ENCODE data around the gene CCDC121.
A peak's percentile ranks its signal among the peaks of the same experiment; 100 is the strongest.

CCDC121 gene

DNA sequence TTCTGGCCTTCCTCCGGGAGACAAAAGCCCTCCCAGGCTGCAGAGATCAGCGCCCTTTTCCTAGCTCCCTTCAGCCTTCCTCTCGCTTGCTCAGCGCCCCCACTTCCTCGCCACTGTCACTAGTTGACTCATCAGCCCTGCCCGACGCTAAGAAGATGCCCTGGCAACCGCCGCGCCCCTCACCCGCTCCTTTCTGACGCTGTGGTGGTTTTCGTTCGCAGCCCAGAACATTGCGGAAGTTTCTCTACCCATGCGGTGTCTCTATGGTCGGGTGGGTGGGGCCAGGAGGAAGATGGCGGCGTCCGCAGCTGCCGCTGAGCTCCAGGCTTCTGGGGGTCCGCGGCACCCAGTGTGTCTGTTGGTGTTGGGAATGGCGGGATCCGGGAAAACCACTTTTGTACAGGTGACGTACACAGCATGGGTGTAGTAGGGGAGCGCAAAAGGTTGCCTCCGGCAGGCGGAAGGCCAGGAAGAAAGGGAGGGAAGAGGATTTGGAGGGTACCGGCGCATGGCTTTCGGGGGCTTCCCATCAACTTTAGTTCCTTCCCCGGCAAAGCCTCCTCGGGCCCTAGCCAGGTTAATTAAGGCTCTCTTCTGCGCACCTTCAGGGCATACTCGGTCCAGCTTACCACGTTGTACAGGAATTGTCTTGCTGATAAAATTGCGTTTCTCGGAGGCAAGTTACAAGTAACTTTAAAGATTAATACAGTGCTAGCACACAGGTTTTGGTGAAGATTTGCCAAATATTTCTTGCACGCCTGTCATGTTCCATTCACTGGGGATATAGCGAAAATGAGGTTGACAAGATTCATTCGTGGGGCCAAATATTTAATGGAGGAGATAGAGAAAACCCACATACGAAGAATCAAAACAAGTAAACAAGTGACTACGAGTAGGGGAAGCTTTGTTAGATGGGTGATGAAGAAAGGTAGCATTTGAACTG lies at the start of gene CCDC121, which contains the start of gene GPN1:
CCDC121 (minus strand) TSS at position 246 of the 943 bp plus-strand sequence. CDS start 1,213 bp downstream, outside the sequence.
GPN1 (plus strand) TSS at position 284 of the 943 bp plus-strand sequence; CDS start at position 293, 9 bp downstream.
- DNase-seq, result peak; percentile 21

GRCh38 chr2:27672723-27673486 lies 44.1 kb upstream of the CCDC121 start:
- no peak for DNase-seq

GRCh38 chr2:27671235-27671634 lies 42.4 kb upstream of the CCDC121 start:
- no peak for DNase-seq

DNA sequence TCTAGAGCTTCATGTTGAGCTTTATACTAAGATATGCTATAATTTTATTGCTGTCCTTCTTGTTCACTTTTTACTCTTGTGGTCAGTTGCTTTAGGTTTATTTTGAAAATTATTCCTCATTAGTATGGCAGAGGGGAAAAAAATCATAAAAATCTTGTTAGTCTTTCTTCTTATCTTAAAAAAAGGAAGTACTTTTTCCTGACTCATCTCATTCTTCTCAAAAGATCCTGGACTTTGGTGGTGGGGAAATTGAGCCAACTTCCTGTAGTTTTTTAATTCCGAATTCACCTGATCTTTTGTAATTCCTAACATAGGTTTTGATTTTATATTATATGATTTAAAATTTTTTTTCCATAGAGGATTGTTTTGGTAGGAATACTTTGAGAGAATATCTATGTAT lies 38.6 kb upstream of the CCDC121 start:
- DNase-seq, result no peak

DNA sequence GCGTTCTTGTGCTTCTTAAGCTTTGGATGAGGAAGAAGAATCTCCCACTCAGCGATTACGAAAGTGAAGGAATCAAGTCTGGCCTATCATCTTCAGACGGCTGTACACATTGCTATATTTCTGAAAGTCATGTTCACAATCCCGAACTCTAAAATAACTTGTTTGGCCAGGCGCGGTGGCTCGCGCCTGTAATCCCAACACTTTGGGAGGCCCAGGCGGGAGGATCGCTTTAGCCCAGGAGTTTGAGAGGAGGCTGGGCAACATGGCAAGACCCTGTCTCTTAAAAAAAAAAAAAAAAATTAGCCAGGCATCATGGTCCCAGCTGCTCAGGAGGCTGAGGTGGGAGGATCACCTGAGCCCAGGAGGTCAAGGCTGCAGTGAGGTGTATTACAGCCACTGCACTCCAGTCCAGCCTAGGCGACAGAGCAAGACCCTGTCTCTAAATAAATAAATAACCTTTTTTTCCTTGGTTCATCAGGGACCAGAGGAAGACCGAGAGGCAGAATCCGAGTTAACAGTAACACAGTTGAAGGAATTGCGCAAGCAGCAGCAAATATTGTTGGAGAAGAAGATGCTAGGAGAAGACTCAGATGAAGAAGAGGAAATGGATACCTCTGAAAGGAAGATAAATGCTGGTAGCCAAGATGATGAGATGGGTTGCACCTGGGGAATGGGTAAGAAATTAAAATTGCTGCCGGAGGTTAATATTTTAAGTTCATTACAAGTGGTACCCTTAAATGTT lies 36.0 kb upstream of the CCDC121 start:
- no peak for DNase-seq

DNA sequence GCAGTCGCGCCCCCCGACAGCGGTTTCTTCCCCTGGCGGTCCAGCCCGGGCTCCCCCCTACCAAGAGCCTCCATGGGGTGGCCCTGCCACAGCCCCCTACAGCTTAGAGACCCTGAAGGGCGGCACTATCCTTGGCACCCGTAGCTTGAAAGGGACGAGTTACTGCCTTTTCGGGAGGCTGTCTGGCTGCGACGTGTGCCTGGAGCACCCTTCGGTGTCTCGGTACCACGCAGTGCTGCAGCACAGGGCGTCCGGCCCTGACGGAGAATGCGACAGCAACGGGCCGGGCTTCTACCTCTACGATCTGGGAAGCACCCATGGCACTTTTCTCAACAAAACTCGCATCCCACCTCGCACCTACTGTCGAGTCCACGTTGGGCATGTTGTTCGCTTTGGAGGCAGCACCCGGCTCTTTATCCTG lies 35.4 kb upstream of the CCDC121 start:
- DNase-seq, result no peak

DNA sequence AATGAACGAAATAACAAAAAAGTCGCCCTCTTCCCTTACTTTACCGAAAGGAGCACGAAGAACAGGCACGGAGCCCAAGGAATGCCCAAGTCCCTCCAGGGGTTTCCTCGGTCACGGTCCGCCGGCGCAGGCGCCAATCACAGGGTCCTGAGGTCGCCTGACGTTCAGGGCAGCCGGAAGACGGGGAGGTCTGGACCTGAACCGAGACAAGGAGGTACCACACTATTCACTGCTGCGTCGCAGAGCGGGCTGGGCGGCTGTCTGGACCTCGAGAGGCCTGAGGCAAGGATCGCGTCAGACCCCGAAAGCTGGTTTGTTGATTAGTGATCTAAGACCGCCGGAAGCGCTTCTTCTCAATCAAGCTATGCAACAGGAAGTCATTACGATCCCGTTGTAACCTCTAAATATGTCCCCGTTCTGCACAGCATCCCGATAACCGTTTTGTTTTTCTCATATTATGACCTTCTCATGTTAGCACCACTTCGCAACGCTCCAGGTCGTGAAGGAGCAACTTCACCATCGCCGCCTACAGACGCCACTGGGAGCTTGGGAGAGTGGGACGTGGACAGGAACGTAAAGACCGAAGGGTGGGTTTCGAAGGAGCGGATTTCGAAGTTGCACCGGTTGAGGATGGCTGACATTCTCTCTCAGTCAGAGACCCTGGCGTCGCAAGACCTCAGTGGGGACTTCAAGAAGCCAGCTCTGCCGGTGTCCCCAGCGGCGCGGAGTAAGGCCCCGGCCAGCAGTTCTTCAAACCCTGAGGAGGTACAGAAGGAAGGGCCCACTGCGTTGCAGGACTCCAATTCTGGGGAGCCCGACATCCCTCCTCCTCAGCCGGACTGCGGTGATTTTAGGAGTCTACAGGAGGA lies 34.7 kb upstream of the CCDC121 start, which contains the start of the genes SLC4A1AP and SUPT7L:
SLC4A1AP (plus strand) TSS at position 605 of the 869 bp plus-strand sequence; CDS start at position 631, 26 bp downstream.
SUPT7L (minus strand) TSS at position 330 of the 869 bp plus-strand sequence. CDS start 1,422 bp downstream, outside the sequence.
- DNase-seq, result peak; percentile 81

GRCh38 chr2:27661371-27661770 lies 32.6 kb upstream of the CCDC121 start:
- no peak for DNase-seq

- DNase-seq, result no peak
Measured at GRCh38 chr2:27655155-27655951, 26.5 kb upstream of the CCDC121 start.

- no peak for DNase-seq
Measured at GRCh38 chr2:27653397-27653796, 24.6 kb upstream of the CCDC121 start.

GRCh38 chr2:27652790-27653189 lies 24.0 kb upstream of the CCDC121 start:
- DNase-seq, result no peak

DNA sequence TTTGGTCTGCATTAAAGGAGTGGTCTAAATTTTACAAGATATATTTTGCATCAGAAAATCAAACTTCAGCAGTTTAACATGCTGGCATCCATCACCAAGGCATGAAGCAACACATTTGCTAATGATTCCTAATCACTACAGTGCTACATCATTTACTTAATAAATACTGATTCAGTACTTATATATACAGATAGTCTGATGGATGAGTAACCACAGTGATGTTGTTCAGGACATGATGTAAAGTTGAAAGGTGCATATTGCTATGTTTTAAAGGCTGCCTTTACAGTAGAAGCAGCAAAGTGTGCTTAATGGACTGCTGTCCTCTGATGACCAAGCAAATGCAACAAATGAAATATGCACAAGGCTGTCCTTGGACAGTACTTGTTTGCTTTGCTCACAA lies 23.5 kb upstream of the CCDC121 start:
- DNase-seq, result no peak

GRCh38 chr2:27651056-27651455 lies 22.2 kb upstream of the CCDC121 start:
- DNase-seq, result no peak

- DNase-seq, result no peak
Measured at GRCh38 chr2:27647737-27648136, 18.9 kb upstream of the CCDC121 start.

DNA sequence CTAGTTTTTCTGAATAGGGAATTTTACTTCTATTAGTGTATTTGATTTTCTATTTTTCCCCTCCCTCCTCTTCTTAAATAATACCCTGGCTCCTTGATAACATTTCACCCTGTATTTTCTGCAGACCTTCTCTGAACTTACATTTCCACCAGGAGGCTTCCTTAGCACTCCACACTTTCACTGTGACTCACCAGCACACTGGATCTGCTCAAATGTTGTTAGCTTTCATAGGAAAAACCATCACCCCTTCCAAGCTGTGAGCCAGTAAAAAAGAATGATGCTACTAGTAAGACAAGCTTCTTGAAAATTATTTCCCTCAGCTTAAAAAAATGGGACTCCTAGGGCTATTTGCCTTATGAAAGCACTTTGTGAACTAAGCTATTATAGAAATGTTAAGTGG lies 18.5 kb upstream of the CCDC121 start:
- no peak for DNase-seq

- DNase-seq, result no peak
Measured at GRCh38 chr2:27645197-27645596, 16.4 kb upstream of the CCDC121 start.

GRCh38 chr2:27640722-27641245 lies 12.0 kb upstream of the CCDC121 start:
- no peak for DNase-seq

DNA sequence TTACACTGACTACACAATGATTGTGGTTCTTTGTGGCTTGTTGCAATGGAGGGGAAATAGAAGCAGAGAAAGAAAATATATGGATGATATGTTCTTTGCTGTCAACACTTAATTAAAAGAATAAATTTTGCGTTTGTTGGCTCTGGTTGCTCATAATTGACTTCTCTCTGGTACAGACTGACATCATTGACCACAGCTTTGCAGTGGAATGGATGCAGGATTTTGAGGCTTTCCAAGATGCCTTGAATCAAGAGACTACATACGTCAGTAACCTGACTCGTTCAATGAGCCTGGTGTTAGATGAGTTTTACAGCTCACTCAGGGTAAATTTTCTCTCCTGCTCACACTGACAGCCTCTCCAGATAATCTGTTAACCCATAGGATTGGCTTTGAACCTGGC lies 9.9 kb upstream of the CCDC121 start:
- DNase-seq, result no peak

DNA sequence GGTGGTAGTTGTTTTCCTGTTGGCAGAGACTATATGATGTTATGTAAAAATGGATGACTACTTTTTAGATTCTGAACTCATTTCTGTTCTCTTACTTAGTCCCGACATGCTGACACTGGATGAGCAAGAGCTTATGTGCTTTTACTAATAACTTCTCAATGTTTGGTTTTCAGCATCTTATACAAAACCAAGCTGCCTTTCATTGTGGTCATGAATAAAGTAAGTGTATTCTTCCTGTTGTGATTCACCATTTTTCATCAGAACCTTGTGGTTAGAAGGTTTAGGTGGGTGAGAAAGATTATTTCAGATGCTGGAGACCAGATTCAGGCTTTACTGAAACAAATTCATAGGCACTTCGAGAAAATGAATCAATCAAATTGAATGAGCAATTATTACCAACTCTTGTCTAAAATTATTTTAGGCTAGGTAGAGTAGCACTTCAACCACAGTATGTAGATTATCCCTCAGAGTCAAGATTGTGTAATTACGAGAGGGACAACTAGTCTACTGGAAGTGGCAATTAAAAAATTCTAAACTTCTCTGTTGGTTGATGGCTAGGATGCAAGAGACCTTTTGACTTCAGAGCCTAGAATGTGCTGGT lies 9.3 kb upstream of the CCDC121 start:
- DNase-seq, result no peak

DNA sequence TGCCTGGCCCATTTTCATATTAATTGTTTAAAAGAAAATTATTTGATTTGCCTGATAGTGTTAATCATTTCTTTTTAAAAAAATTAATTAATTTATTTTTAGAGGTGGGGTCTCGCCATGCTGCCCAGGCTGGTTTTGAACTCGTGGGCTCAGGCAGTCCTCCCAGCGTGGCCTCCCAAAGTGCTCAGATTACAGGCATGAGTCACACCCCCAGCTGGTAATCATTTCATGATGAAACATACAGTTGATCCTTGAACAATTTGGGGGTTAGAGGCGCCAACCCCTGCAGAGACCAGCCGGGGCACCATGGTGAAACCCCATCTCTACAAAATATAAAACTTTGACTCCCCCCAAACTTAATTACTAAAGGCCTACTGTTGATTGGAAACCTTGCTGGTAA lies 8.0 kb upstream of the CCDC121 start:
- no peak for DNase-seq

Data from NCI-H2029 treated with DMSO at 0.1 percent for 48 hours (cell line).